Measurements from ENCODE around the gene GSTP1.
A peak's percentile ranks its signal among the peaks of the same experiment; 100 is the strongest.

Gene GSTP1

DNA sequence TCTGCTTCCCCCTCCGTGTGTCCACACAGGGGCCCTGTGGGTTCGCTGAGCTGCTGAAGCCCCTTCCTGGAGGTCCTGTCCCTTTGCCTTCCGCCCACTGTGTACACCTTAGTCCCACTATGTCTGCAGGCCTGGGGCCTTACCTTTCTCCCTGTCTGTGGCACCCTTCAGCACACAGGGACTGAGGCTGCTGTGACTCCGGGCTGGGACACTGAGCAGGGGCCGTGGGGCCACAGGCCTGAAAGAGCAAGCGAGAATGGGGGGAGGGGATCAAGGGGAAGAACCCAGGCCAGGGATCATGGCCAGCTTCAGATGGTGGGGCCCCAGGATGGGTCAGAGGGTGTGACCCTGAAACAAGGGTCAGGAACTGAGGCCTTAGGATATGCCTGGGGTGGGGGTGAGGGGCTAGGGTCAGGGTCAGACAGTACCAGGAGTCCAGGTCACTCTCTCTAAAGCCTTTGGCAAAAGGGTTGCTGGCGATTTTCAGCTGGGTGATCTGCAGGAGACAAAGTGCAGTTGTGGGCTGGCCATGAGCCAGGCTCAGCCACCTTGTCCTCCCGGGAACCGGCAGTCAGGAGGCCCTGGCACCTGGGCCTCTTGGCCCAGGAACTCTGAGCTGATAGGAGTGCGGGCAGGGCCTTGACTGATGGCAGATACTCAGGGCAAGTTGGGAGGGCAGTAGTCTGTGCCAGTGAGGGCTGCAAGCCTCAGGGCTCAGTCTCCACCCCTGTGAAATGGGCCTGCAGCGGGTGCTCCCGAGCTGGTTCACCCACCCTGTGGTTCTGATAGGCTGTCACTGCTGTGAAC lies 48.8 kb downstream of the GSTP1 start:
- DNase-seq, result peak; percentile 52

DNA sequence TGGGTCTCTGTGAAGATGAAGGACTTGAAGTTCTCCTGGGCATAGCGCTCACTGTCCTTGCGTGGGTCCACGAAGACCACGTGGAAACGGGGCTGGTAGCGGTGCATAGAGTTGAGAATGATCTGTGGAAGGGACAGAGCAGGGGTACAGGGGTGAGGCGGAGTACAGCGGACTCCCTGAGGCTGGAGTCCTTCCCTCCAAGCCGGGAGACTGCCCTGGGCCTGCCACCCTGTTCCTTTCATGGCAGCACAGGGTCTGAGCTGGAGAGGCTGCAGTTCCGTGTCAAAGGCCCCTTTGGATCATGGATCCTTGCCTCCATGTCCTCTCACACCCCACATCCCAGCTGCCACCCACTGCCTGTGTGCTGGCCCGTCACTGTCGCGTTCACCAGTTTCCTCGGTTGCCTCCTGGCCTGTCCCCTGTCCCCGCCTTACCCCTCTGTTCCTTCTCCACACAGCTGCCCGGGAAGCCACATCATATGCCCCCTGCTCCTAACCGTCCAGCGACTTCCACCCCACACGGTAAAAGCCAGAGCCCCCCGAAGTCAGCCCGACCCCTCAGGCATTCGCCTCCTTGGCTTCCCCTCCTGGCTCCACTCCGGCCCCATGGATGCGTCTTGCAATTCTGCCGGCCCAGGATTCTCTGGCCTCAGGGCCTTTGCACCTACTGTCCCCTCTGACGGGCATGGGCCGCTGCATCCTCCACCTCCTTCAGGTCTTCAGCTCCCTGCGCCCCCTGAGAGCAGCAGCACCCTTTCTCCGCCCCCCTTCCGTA lies 49.6 kb downstream of the GSTP1 start:
- peak; percentile 49 for DNase-seq

GRCh38 chr11:67633758-67634365 lies 50.2 kb downstream of the GSTP1 start:
- peak; percentile 45 for DNase-seq

DNA sequence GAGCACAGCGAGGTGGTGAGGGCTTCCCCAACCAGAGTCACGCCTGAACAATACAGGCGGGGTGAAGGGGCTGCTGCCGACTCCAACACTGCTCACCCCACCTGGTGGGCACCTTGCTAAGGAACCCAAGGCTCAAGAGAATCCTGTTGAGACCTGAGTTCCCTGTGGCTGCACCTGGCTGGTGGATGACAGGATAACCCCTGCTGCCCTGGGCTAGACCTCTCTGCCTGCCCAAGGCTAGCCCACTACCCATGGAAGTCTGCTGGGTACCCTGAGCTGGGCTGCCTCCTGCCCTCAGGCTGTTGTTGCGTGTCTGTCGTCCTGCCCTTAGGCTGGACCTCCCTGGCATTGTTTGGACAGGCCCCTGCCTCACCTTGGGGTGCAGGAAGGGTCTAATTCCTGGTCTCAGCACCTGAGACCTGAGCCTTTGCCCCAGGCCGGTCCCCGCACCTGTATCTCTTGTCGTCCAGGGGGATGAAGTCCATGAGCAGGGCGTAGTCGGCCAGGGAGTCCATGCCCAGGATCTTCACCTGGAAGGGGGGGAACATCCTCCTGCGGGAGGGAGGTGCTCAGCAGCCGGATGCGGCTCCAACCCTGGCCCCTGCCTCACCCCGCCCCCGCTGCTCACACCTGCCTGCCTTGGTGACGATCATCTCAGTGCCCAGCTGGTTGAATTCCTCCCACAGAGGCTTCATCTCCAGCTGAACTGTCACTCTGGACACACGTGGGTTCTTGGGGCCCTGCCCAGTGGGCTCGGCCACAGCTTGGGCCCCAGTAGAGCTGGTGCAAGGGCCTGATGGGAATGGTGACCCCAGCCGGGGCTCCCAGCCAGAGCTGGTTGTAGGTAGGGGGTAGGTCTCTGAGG lies 51.0 kb downstream of the GSTP1 start:
- DNase-seq, result peak; percentile 49

DNA sequence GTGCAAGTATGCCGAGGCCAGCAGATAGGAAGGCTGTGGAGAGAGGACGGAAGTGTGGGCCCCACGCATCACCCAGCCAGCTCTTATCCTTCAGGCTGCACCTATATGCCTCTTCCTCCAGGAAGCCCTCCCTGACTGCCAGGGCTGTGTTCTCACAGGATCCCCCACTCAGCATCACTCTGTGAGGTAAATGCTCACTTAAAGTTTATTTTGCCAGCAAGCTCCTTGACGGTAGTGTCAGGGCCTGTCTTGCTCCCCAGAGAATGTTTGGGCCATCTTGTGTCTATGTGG lies 51.6 kb downstream of the GSTP1 start:
- no peak for DNase-seq

Measured in islet precursor cell (in vitro differentiated cells).